Activated gamma-delta T cell treated with anti-CD3 and anti-CD28 coated beads, Interleukin-2, amount 50 U/mL, for 16 hours (primary cell): ENCODE data around the gene MYO9A.
"Not testable (repeated sequence)": the region's sequence is repeated elsewhere in the genome, so short reads cannot be mapped to it uniquely, and the experiment has no call there.

Source experiments
- DNase-seq: peaks from one replicate; pipeline ENCODE4 v3.0.0-alpha.2; 2020; ENCODE audit warnings: low read depth

MYO9A gene

GRCh38 chr15:71945012-71945411 lies 172.9 kb downstream of the MYO9A start:
- no peak for DNase-seq

- no peak for DNase-seq
These were observed 174.1 kb downstream of the MYO9A start for GRCh38 chr15:71943806-71944205.

- no peak for DNase-seq
These were observed 177.9 kb downstream of the MYO9A start for GRCh38 chr15:71939981-71940588.

- no peak for DNase-seq
These were observed 180.2 kb downstream of the MYO9A start for GRCh38 chr15:71937650-71938311.

- DNase-seq: no peak
These were observed 183.5 kb downstream of the MYO9A start for GRCh38 chr15:71934446-71934845.

- no peak for DNase-seq
These were observed 185.3 kb downstream of the MYO9A start for GRCh38 chr15:71932689-71933088.

- no peak for DNase-seq
These were observed 186.7 kb downstream of the MYO9A start for GRCh38 chr15:71931261-71931660.

GRCh38 chr15:71925145-71925544 lies 192.8 kb downstream of the MYO9A start:
- DNase-seq: no peak

GRCh38 chr15:71921191-71921590 lies 196.8 kb downstream of the MYO9A start:
- DNase-seq: no peak

- no peak for DNase-seq
These were observed 197.4 kb downstream of the MYO9A start for GRCh38 chr15:71920573-71920972.

- no peak for DNase-seq
These were observed 201.1 kb downstream of the MYO9A start for GRCh38 chr15:71916834-71917233.

GRCh38 chr15:71914092-71914491 lies 203.9 kb downstream of the MYO9A start:
- no peak for DNase-seq

GRCh38 chr15:71899674-71900073 lies 218.3 kb downstream of the MYO9A start:
- DNase-seq: no peak

- no peak for DNase-seq
These were observed 224.3 kb downstream of the MYO9A start for GRCh38 chr15:71893691-71894090.

- DNase-seq: no peak
These were observed 225.6 kb downstream of the MYO9A start for GRCh38 chr15:71892335-71892734.

- no peak for DNase-seq
These were observed 226.9 kb downstream of the MYO9A start for GRCh38 chr15:71891026-71891425.

- DNase-seq: no peak
These were observed 228.0 kb downstream of the MYO9A start for GRCh38 chr15:71889947-71890346.

- DNase-seq: no peak
These were observed 228.6 kb downstream of the MYO9A start for GRCh38 chr15:71889385-71889784.

GRCh38 chr15:71888797-71889196 lies 229.2 kb downstream of the MYO9A start:
- DNase-seq: no peak

GRCh38 chr15:71885390-71885789 lies 232.6 kb downstream of the MYO9A start:
- DNase-seq: no peak

GRCh38 chr15:71883447-71883846 lies 234.5 kb downstream of the MYO9A start:
- no peak for DNase-seq

GRCh38 chr15:71880276-71880675 lies 237.7 kb downstream of the MYO9A start:
- no peak for DNase-seq

- no peak for DNase-seq
These were observed 243.7 kb downstream of the MYO9A start for GRCh38 chr15:71874245-71874644.

- DNase-seq: not testable (repeated sequence)
These were observed 259.7 kb downstream of the MYO9A start for GRCh38 chr15:71858232-71858631.
